ENCODE measurements around the gene TIMM22.

GRCh38 chr17:1008008-1008761 is 11.3 kb downstream of the TIMM22 start:
- TF ChIP-seq CEBPB (IDR thresholded peaks at IDR 0.05) (no peak), USF1 (IDR thresholded peaks at IDR 0.05) (no peak), TAF1 (IDR thresholded peaks at IDR 0.05; ENCODE audit: low read depth) (no peak), CREB1 (IDR thresholded peaks at IDR 0.05; ENCODE audit: low read depth) (no peak), FOXM1 (IDR thresholded peaks at IDR 0.05; ENCODE audit: borderline replicate concordance, low read depth) (no peak), EP300 (IDR thresholded peaks at IDR 0.05; ENCODE audit: borderline replicate concordance) (no peak)
- TF ChIP-seq, protein P1, sequence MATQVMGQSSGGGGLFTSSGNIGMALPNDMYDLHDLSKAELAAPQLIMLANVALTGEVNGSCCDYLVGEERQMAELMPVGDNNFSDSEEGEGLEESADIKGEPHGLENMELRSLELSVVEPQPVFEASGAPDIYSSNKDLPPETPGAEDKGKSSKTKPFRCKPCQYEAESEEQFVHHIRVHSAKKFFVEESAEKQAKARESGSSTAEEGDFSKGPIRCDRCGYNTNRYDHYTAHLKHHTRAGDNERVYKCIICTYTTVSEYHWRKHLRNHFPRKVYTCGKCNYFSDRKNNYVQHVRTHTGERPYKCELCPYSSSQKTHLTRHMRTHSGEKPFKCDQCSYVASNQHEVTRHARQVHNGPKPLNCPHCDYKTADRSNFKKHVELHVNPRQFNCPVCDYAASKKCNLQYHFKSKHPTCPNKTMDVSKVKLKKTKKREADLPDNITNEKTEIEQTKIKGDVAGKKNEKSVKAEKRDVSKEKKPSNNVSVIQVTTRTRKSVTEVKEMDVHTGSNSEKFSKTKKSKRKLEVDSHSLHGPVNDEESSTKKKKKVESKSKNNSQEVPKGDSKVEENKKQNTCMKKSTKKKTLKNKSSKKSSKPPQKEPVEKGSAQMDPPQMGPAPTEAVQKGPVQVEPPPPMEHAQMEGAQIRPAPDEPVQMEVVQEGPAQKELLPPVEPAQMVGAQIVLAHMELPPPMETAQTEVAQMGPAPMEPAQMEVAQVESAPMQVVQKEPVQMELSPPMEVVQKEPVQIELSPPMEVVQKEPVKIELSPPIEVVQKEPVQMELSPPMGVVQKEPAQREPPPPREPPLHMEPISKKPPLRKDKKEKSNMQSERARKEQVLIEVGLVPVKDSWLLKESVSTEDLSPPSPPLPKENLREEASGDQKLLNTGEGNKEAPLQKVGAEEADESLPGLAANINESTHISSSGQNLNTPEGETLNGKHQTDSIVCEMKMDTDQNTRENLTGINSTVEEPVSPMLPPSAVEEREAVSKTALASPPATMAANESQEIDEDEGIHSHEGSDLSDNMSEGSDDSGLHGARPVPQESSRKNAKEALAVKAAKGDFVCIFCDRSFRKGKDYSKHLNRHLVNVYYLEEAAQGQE (IDR thresholded peaks at IDR 0.05; ENCODE audit: low read depth), result no peak

All from Ishikawa (cell line).